Measurements from ENCODE around the gene DYNC1H1.

DNA sequence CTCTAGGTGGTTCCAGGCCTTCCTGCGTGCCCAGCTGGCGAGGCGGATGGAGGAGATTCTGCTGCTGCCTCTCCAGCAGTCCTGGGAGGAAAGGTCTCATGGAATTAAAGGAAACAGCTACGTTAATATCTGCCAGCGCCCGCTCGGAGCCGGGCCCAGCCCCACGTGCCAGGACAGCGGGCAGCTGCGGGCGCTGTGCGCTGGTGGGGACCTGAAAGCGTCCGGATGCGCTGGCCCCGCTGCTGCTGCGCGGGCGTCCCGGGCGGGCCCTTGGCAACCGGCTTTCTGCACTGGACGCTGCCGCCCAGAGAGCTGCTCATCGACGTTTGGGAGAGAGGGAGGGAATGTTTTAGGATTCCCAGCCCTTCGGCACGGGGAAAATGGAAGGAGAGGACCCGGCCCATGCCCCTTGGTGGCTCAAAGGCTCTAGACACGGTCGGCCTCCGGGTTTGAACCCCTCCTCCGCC lies 8.6 kb upstream of the DYNC1H1 start:
- no peak for TF ChIP-seq GATA3 (IDR thresholded peaks at IDR 0.05; ENCODE audit: low read depth, low read length)
- no peak for TF ChIP-seq GATA2 (IDR thresholded peaks at IDR 0.05; ENCODE audit: low read depth, low read length)

Data from SH-SY5Y (cell line).